Activated CD8-positive, alpha-beta memory T cell treated with anti-CD3 and anti-CD28 coated beads, Interleukin-2, amount 50 U/mL, for 24 hours (primary cell): ENCODE results near the gene CFAP20.

Source experiments
- DNase-seq: peaks from one replicate; pipeline ENCODE4 v3.0.0-alpha.2; 2020; ENCODE audit errors: extremely low read depth

Gene CFAP20

DNA sequence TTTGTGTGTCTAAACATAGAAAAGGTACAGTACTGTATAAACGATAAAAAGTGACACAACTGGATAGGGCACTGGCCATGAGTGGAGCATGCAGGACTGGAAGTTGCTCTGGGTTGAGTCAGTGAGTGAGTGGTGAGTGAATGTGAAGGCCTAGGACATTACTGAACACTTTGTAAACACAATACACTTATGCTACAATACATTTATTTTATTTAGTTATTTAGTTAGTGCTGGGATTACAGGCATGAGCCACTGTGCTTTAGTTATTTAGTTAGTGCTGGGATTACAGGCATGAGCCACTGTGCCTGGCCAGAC is 4.6 kb downstream of the CFAP20 start:
- no peak for DNase-seq

DNA sequence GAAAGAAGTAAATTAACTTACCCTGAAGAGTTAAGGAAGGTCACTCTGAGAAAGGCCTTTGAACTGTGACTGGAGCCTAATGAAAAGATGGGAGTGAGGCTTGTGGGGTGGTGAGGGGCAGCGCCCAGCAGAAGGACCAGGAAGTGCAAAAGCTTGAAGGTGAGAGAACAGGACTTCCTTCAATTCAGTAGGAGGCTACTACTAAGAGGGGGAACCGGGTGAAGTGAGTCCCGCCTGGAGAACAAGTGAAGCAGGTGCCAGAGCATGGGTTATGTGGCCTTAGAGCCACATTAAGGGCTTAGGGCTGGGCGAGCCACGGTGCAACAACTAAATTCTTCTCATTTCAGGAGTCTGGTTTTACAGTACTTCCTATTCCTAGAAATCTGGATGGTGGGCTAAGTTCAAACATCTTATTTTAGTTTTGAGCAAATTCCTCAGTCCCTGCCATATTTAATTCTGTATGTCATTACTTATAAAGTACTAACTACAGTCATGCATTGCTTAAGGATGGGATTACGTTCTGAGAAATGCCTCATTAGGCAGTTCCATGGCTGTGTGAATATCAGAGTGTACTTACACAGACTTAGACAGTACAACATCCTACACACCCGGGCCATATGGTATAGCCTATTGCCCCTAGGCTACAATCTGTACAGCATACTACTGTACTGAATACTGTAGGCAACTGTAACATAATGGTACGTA is 5.1 kb downstream of the CFAP20 start:
- no peak for DNase-seq

DNA sequence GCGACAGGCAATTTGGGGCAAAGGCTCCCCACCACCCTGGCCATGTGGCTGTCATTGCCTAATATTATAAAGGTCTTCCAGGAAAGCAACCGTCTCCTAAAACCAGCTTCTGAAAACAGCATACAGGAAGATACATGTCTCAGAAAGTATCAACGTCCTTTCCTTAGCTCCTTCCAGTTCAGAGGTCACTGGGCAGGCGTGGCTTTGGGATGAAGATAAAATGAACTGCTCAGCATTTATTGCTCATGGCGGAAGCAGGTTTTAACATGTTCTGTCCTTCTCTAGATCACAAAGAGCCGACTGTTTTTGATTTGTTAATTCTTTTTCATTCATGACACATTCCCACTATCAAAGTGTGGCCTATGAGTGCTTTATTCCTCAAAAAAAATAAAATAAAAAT is 8.0 kb downstream of the CFAP20 start:
- no peak for DNase-seq

DNA sequence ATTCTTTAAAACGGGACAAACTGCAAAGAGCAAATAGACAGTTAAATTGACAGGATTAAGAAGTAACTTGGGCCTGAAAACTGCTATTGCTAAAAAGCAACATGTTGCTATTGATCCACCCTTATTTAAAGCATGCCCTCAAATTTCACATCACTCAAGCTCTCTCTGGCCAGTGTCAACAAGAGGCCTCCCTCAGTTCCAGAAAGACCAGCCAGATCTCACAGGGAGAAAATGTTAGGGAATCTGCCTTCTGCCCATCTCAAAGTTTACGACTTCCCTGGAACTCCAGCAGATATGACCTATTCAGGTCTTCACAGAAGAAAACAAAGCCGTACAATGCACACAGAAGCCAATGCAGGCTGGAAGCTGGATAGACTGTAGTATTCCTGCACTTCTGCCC is 8.9 kb downstream of the CFAP20 start:
- DNase-seq = no peak

DNA sequence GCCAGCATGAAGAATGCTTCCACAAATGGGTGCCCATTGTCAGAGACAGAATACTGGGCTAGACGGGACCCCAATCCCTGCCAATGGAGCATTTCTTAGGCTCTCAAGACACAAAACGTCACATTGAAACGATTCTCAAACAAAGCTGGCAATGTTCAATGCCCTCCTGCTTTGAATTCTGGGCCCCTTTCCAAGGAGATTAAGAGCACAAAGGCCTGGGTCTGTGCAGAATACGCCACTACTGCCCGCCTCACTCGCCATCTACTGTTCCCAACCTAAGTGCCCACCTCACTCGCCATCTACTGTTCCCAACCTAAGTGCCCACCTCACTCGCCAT is 9.7 kb downstream of the CFAP20 start:
- DNase-seq = no peak

DNA sequence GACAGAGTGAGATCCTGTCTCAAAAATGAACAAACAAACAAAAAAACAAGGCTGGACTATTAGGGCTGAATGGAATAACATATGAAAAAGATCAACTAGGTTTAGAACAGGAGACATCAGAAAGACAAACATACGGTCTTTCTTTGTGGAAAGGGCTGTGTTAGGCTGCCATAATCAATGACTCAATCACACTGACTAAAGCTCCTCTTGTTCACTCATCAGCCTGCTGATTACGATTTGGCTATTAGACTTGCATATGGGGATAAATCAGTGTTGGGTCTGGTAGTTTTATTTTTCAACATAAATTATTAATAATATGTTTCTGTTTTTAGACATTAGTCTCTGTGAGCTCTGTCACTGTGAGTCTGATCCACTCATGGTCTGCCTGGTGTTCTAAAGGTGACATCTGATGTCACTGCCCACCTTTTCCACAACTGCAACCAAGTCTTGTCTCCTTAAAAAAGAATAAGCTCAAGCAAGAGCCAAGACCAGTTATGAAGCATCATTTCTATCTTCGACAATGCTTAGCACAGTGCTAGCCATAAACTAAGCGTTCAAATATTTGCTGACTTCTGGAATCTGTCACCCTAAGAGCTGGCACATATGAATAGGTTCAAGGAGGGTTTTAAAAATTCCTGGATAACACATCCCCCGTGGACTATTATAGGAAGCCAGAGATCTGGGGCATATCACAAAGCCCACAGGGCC is 10.2 kb downstream of the CFAP20 start:
- no peak for DNase-seq

DNA sequence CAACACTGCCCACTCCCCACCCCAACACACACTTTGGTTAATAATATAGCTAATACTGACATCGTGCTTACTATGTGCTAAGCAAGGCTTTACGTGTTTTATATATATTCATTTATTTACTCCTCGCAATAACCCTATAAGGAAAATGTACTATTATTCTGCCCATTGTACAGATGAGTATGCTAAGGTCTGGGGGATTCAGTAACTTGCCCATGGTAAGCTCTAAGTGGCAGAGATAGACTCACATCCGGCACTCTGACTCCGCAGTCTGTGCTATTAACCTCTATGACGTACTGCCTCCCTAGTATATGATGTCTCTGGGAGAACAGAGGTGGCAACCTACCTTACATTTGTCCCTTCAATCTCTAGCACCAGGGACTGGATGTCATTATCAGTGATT is 12.7 kb downstream of the CFAP20 start:
- DNase-seq = no peak

DNA sequence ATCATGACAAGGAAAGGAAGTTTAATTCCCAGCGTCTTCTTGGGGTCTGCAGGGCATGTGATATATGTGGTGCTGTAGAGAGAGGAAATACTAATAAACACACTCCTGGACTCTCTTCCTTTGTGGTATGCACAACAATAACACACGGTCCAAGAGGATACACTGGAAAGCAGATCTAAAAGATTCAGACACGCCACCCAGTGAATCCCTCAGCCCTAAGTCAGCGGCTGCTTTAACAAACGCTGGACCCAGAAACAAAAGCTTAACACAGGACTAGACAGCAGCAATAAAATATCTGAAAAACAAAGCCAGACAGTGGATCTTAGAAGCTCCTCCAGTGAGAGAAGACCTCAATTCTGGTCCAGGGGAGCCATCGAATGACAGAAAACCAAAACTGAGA is 13.1 kb downstream of the CFAP20 start:
- no peak for DNase-seq

DNA sequence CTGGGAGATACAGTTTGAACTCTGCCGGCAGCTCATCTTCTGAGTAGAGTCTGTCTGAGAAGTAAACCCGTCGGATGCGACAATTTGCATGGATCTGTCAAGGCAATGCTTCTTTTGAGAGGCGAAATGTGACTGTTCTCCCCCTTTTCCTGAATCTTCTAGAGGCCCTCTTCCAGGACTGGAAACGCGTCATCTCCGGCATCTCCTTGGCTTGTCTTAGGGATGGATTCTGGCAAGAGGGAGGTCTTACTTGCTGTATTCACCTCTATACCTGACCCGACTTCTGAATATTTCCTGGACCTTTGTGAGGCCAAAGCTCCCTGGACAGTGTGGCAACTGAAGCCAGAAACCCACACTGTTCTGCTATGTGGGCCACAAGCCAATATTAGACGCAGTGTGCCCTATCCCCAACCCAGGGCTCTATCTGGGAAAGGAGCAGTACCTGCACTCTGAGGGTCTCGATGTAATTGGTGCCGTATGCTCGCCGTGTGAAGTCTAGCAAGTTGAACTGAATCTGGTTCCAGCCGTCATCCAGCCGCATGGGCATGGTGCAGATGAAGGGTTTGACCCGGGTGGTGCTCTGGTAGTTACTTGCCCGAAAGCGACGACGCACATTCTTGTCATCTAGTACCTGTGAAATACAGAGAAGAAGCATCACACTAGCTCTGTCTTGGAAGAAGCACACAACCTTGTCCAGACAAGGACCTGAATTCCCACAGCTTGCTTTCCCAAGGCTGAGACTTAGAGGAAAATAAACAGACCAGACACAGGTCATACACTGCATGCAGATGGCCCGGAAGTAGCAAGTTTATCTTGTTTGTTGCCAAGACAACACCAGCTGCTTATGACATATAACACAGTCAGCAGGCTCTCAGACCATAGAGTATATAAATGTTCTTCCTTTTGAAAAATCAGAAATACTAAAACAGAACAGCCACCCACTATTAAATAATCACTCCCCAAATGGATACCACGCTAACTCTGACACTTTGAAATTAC is 14.1 kb downstream of the CFAP20 start:
- no peak for DNase-seq

DNA sequence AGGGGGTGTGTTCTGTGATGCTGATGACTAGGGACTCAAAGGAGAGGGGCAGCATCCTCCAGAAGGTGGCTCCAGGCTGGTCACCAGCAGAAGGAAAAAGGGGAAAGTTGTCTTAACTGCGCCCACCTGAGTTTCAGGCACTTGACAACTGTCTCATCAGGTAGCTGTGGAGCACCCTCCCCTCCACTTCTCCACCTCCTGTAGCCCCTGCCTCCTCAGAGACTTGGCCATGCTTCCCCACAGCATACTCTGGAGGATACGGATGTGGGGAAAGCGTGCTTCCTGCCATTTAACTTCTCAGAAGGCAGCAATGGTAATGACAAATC is 17.9 kb downstream of the CFAP20 start:
- DNase-seq = no peak

DNA sequence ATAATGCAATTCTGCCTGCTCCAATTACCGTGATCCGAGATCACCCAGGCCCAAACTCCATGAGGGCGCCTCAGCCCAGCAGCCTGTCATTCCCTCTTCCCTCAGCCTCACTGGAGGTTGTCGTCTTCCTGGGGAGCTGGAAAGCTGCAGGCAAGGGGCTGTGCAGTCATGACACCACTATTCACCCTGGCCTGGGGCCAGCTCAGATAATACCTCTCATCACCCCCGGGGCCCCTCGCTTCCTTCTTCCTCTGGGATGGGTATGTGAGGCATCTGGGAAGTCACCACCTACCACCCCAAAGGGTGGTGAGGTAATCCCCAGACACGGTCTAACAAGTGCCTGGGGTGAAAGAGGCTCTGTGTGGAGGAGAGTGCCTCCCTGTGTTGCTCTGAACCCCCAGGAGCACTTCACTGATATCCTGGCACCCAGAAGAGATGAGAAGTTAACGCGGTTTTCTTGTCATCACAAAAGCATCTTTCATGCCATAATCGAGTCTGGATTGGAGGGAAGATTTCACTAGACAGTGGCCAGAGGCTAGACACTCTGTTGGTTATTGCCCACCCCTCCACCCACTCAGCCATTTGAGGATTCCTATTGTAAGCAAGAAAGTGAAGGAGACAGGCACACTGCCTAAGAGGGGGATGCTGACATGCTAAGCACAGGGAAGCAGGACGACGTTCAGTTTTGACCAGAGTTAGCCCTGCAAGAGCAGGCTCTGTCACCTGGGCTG is 18.4 kb downstream of the CFAP20 start:
- DNase-seq = no peak

DNA sequence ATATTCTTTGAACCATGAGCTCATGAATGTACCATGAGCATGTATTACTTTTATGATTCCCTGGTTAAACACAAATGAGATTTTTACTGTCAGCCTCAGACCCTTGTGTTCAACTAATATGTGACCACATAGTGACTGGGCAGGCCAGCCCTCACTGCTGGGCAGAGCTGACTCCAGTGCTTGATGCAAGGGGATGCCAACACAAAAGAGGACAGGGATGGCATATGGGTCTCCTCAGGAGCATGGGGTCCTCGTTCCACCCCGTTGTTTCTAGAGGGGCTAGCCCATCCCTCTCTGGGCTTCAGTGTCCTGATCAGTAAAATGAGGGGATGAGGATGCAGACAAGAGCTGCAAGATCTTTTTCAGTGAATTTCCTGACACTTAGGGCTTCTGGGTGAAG is 19.3 kb downstream of the CFAP20 start:
- DNase-seq = no peak

DNA sequence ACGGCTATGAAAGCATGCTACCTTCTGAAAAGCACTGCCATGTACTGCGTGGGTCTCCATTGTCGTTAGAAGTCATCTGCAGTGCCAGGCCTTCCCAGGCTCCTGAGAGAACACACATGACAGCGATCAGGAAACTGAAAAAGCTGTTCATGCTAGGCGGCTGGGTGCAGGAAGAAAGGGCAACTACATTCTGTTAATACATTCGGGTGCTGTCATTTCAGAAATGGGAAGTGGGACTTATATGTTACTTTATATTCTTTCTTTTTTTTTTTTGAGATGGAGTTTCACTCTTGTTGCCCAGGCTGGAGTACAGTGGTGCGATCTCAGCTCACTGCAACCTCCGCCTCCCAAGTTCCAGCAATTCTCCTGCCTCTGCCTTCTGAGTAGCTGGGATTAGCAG is 19.9 kb downstream of the CFAP20 start:
- no peak for DNase-seq

DNA sequence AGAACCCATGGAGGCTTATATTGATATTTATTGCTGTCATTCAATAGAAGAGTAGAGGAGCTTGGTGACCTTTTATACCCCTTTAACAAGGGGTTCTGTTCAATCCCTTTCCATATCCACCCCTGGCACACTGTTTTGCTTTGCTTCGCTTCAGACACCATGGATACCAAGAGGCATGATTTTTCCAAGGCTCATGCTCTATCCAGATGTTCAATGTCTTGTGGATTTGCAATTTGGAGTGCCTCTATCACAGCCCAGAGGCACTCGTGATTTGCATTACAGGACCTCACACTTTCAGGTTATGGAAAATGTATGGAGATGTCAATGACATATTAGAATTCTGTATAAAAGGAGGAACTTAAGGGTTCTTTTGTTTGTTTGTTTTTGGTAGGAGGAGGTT is 21.5 kb downstream of the CFAP20 start:
- DNase-seq = no peak

DNA sequence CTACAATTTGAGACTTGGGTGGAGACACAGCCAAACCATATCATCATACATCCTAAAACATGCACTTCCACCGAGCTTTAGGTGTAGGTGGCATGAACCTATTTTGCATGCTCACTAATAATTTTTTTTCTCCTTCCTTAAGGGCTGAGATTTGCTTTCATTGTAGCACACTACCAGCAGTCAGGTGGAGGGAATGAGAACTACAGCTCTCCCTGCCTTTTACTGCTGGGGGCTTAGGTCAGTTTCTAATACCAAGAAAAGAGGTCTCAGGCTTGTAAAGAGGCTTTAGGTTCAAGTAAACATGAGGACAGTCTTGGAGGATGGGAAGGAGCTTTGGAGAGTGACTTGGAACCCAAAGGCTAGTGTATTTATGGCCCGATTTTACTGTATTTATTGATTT is 22.0 kb downstream of the CFAP20 start:
- no peak for DNase-seq

DNA sequence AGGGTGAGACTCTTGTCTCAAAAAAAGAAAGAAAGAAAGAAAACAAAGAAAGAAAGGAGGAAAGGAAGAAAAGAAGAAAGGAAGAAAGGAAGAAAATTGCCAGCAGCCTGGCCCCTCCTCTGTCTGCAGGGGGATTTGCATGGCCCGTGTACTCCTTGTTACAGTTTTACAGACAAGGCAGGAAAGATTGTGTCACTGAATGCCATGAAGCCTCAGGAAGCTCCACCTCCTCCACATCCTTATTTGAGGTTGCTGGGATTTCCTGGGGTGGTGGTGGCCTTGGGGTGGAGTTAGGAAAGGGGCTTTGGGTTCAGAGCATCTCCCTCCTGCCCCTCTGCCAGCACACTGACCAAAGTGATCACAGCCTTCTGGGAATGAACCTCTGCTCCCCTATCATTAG is 23.6 kb downstream of the CFAP20 start:
- DNase-seq = no peak

DNA sequence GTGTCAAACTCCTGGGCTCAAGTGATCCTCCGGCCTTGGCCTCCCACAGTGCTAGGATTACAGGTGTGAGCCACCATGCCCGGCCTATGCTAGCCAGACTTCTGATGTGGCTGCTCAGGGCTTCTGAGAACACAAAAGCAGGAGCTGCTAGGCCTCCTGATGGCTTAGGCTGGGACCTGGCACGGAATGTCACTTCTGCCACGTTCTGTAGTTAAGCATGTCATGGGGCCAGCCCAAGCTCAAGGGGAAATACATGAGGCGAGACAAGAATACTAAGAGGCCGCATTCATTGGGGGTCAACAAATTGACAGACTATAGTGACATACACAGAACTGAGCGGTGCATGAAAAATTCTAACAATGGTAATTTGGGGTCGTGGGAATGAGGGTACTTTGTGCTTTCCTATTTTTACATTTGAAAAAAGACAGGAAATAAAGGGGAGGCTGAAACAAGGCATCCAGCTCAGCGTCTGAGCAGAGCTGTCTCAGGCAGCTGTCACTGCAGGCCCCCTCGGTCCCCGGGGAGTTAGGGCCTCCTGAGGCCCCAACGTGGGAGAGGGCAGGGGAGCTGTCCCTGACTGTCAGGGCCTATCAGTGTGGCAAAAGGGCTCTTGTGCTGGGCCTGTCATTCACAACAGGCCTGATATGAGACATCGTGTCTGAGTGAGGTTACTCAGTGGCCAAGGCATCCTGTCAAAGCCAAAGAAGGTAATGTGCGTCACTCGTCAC is 26.4 kb downstream of the CFAP20 start:
- no peak for DNase-seq

DNA sequence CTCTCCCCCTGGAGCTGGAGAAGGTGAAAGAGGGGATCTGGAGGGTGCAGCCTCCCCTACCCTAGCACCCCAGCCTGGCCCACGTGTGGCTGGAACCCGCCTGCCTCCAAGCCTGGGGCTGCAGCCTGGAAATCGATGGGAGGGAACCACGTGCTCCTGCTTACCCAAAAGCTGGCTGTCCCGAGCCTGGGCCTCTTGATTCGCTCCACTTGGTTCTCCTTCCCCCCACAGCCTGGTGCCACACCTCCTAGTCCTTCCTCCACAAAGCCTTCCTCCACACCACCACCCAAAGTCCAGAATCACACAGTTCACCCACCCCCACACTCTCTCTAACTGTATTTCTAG is 29.3 kb downstream of the CFAP20 start:
- DNase-seq = no peak

DNA sequence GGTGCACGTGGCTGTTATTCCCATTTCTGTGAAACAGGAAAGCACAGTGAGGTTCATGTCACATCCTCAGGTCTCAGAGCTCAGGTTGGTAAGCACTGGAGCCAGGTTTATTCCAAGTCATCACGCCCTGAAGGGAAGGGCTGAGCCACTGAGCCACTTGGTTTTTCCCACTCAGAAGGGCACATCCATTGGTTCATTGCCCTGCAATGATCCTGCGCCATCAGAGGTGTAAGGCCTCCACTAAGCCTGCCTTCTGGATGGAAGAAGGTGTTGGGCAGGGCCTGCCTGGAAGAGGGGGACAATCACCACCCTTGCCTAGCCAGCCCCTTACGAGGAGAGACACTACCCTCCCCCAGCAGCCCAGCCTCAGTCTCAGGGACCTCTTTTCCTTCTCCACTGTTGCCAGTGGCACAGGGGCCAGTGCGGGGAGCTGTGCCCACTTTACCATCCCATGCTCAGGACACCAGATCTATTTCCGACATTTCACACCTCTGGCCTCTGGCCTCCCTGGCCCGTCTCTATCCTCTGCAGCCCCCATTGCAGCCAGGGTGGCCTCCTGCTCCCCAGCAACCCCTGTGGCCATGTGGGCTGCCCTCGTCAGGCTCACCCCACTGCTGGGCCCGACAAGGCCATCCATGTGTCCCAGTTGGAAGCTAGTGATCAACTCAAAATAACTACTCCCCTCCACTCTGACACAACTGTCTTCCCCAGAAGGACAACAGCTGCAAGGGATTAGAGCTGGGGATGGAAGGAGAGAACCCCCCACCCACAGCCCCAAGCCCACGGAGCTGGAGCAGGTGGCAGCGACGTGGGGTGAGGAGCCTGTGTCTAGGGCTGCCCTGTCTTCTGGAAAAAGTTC is 29.9 kb downstream of the CFAP20 start:
- DNase-seq = no peak

DNA sequence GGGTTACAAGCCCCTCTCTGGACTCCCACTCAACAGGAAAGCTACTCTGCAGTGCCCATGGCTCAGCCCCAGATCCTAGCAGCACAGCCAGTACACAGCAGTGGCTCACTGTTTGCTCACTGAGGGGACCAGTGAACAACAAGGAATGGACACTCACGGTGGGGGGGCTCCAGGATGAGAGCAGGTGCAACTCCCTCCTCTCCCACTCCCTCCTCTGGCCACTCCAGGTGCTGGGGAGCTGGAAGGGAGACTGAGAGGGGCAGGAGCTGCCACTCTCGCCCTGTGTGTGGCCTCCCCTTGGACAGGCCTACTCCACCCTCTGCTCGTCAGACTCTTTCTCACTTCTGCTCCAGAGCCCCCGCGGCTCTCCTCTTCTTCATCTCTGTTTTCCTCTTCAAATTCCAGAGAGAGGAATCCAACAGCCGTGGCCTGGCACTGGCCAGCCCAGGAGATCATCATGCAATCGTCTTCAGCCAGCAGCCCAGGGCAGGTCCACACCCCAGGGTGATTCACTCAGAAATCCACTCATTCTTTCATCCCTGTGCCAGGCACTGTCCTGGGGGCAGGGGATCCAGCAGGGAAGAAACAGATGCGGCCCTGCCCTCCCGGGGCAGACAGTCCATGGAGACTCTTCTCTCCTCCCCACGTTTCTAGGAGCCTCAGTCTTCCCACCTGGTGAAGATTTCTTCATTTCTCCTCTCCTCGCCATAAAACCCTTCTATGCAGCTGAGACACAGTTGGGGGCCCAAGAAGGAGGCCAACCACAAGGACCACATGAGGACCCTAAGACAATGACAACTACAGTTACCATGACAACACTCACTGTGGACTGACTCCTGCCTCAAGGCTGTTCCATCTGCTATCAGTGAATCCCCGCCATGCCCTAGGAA is 30.7 kb downstream of the CFAP20 start:
- no peak for DNase-seq
